ENCODE measurements around the gene DNER.

The DNER gene

DNA sequence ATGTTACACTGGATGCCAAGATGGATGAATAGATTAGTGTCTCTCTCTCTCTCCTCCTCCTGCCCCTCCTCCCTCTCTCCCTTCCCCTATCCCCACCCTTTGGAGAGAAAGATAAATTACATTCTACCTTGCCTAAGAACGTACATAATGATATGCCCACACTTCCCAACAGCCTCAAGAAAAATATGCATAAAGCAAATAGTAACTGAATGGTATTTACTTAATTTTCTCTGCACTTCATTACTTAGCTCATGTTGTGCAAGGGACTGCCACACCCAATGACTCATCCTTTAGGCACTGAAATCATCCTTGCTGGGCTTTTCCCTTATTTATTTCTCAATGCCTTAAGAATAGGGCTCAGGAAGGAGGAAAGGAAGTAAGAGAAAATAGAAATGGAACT lies 306.0 kb downstream of the DNER start:
- no peak overlapping the region for H3K4me3 ChIP-seq (ENCODE audit: low read depth, low read length)
- ChIA-PET POLR2A (no interaction called here), CTCF (no interaction called here)
- no peak for TF ChIP-seq CTCF (IDR thresholded peaks at IDR 0.05; ENCODE audit: insufficient read depth, low read length, missing control alignments)
- DNase-seq (ENCODE audit: low read depth, low spot score): peak; percentile 10

DNA sequence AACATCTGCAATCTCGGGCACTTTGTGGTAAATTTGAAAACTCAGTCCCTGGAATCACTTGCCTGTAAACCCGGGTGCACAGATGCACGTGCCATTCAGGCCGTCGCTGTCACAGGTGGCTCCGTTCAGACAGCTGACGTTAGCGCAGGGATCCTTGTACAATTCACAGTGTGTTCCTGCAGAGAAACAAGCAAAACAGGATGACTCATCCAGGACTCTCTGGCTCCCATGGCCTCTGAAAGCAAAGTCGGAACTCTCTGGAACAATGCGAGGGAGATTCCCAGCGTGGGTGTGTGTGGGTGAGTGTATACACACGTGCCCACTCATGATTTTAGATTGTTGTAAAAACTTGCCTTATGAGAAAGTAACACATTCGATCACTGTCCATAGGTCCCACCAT lies 307.2 kb downstream of the DNER start:
- no peak overlapping the region for H3K4me3 ChIP-seq (ENCODE audit: low read depth, low read length)
- CTCF ChIA-PET: no interaction called here
- TF ChIP-seq CTCF (IDR thresholded peaks at IDR 0.05; ENCODE audit: insufficient read depth, low read length, missing control alignments): no peak
- DNase-seq (ENCODE audit: low read depth, low spot score): no peak
- POLR2A ChIA-PET: no interaction called here

GRCh38 chr2:229405796-229406195 lies 308.6 kb downstream of the DNER start:
- POLR2A ChIA-PET: no interaction called here
- DNase-seq (ENCODE audit: low read depth, low spot score): no peak
- CTCF ChIA-PET: no interaction called here
- no peak overlapping the region for H3K4me3 ChIP-seq (ENCODE audit: low read depth, low read length)
- no peak for TF ChIP-seq CTCF (IDR thresholded peaks at IDR 0.05; ENCODE audit: insufficient read depth, low read length, missing control alignments)

- no peak for DNase-seq (ENCODE audit: low read depth, low spot score)
- ChIA-PET POLR2A (no interaction called here), CTCF (no interaction called here)
- TF ChIP-seq CTCF (IDR thresholded peaks at IDR 0.05; ENCODE audit: insufficient read depth, low read length, missing control alignments): no peak
- H3K4me3 ChIP-seq (ENCODE audit: low read depth, low read length): no peak overlapping the region
Observed at GRCh38 chr2:229403296-229403695, 311.1 kb downstream of the DNER start.

DNA sequence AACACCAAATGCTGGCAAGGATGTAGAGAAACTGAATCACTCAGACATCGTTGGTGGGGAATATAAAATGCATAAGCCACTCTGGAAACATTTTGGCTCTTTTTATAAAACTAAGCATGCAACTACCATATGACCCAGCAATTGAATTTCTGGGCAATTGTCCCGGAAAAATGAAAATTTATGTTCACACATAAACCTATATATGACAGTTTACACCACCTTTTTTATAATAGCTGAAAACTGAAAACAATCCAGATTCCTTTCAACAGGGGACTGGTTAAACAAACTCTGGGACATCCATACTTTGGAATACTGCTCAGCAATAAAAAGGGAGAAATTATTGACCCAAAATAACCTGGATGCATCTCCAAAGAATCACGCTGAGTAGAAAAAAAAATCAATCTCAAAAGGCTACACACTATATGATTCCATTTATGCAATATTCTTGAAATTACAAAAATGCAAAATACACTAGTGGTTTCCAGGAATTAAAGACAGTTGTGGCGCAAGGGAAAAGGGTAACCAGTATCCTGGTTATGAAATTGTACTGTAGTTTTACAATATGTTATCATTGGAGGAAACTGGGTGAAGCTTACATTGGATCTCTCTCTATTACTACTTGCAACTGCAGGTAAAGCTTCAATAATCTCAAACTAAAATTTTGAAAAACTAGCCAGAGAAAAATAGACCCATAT lies 313.0 kb downstream of the DNER start:
- no peak overlapping the region for H3K4me3 ChIP-seq (ENCODE audit: low read depth, low read length)
- no peak for TF ChIP-seq CTCF (IDR thresholded peaks at IDR 0.05; ENCODE audit: insufficient read depth, low read length, missing control alignments)
- DNase-seq (ENCODE audit: low read depth, low spot score): no peak
- ChIA-PET POLR2A (no interaction called here), CTCF (no interaction called here)

DNA sequence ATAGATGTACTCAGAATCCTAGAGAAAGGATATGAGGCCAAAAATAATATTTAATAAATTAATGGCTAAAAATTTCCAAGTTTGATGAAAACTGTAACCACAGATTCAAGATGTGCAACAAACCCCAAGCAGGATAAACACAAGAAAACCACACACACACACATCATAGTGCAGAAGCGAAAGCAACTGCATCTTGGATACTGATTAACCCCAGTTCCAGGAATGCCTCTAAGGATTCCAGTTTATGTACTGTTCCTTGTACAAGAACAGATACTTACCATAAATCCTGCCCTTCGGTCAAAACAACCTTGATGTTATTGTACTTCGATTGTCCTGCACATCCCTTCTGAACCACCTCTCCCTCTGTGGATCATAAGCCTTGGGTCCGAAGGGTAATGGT lies 320.4 kb downstream of the DNER start:
- no peak for TF ChIP-seq CTCF (IDR thresholded peaks at IDR 0.05; ENCODE audit: insufficient read depth, low read length, missing control alignments)
- no peak for DNase-seq (ENCODE audit: low read depth, low spot score)
- POLR2A ChIA-PET: no interaction called here
- H3K4me3 ChIP-seq (ENCODE audit: low read depth, low read length): no peak overlapping the region
- CTCF ChIA-PET: no interaction called here
